Activated naive CD8-positive, alpha-beta T cell (primary cell): Measurements from ENCODE around the gene GAK.
"Not testable (repeated sequence)": the region's sequence is repeated elsewhere in the genome, so short reads cannot be mapped to it uniquely, and the experiment has no call there.

Experiments used
- H3K27ac Mint-ChIP-seq: one replicate; pipeline ENCODE4 v1.8.0; 2021; ENCODE audit warnings: mixed read lengths
- H3K27me3 Mint-ChIP-seq: one replicate; pipeline ENCODE4 v1.8.0; 2021; ENCODE audit warnings: mixed read lengths
- H3K36me3 Mint-ChIP-seq: one replicate; pipeline ENCODE4 v1.8.0; 2021; ENCODE audit warnings: mixed read lengths
- H3K4me1 Mint-ChIP-seq: one replicate; pipeline ENCODE4 v1.8.0; 2021; ENCODE audit warnings: low read depth, mixed read lengths
- H3K4me3 Mint-ChIP-seq: one replicate; pipeline ENCODE4 v1.8.0; 2021; ENCODE audit warnings: mild to moderate bottlenecking, mixed read lengths
- H3K9me3 Mint-ChIP-seq: one replicate; pipeline ENCODE4 v1.8.0; 2021; ENCODE audit warnings: low read depth, mixed read lengths

GAK gene

GRCh38 chr4:931960-932712, at the start of gene GAK, which contains the start of gene TMEM175:
GAK (minus strand) TSS chr4:932316; CDS start chr4:932187, 129 bp downstream.
TMEM175 (plus strand) TSS chr4:932460; CDS start chr4:947740, 15,280 bp downstream.
- peak within 1 kb of the TSS; percentile 98 for H3K4me3 Mint-ChIP-seq
- H3K27ac Mint-ChIP-seq: peak within 1 kb of the TSS; percentile 98
- peaks cover 3% of the 10 kb centered on the region for H3K36me3 Mint-ChIP-seq
- no peaks in the 10 kb centered on the region for H3K27me3 Mint-ChIP-seq
- H3K9me3 Mint-ChIP-seq: no peaks in the 10 kb centered on the region
- H3K4me1 Mint-ChIP-seq: peaks cover 47% of the 10 kb centered on the region

- Mint-ChIP-seq H3K4me1 (peaks cover under 1% of the 10 kb centered on the region), H3K9me3 (no peaks in the 10 kb centered on the region), H3K36me3 (no peaks in the 10 kb centered on the region), H3K27me3 (no peaks in the 10 kb centered on the region), H3K4me3 (no peak overlapping the region), H3K27ac (no peak overlapping the region)
Observed at GRCh38 chr4:978957-979701, 47.0 kb upstream of the GAK start.

GRCh38 chr4:976016-976415, 43.9 kb upstream of the GAK start:
- H3K27ac Mint-ChIP-seq, H3K4me3 Mint-ChIP-seq, H3K36me3 Mint-ChIP-seq, H3K9me3 Mint-ChIP-seq, H3K4me1 Mint-ChIP-seq, H3K27me3 Mint-ChIP-seq: not testable (repeated sequence)

GRCh38 chr4:974668-975067, 42.6 kb upstream of the GAK start:
- Mint-ChIP-seq H3K27me3 (no peaks in the 10 kb centered on the region), H3K36me3 (no peaks in the 10 kb centered on the region), H3K27ac (no peak overlapping the region), H3K4me1 (peaks cover 11% of the 10 kb centered on the region), H3K4me3 (no peak overlapping the region), H3K9me3 (no peaks in the 10 kb centered on the region)

GRCh38 chr4:973431-974397, 41.6 kb upstream of the GAK start, which contains the start of gene DGKQ:
DGKQ (minus strand) TSS chr4:973569; CDS start chr4:973482, 87 bp downstream.
- H3K4me3 Mint-ChIP-seq: peak within 1 kb of the TSS; percentile 44
- H3K27me3 Mint-ChIP-seq: no peaks in the 10 kb centered on the region
- H3K36me3 Mint-ChIP-seq: no peaks in the 10 kb centered on the region
- no peaks in the 10 kb centered on the region for H3K9me3 Mint-ChIP-seq
- H3K27ac Mint-ChIP-seq: no peak within 1 kb of the TSS
- H3K4me1 Mint-ChIP-seq: peaks cover 11% of the 10 kb centered on the region

GRCh38 chr4:972651-973424, 40.7 kb upstream of the GAK start:
- H3K27me3 Mint-ChIP-seq: no peaks in the 10 kb centered on the region
- H3K4me3 Mint-ChIP-seq: peak overlapping the region; percentile 38
- no peaks in the 10 kb centered on the region for H3K36me3 Mint-ChIP-seq
- no peaks in the 10 kb centered on the region for H3K9me3 Mint-ChIP-seq
- H3K4me1 Mint-ChIP-seq: peaks cover 11% of the 10 kb centered on the region
- no peak overlapping the region for H3K27ac Mint-ChIP-seq

- H3K4me1 Mint-ChIP-seq: peaks cover 11% of the 10 kb centered on the region
- H3K4me3 Mint-ChIP-seq: peak overlapping the region; percentile 47
- no peaks in the 10 kb centered on the region for H3K36me3 Mint-ChIP-seq
- no peak overlapping the region for H3K27ac Mint-ChIP-seq
- H3K9me3 Mint-ChIP-seq: no peaks in the 10 kb centered on the region
- H3K27me3 Mint-ChIP-seq: no peaks in the 10 kb centered on the region
Observed at GRCh38 chr4:971666-972500, 39.8 kb upstream of the GAK start.

GRCh38 chr4:970854-971520, 38.9 kb upstream of the GAK start:
- H3K36me3 Mint-ChIP-seq: no peaks in the 10 kb centered on the region
- peak overlapping the region; percentile 27 for H3K4me3 Mint-ChIP-seq
- no peaks in the 10 kb centered on the region for H3K27me3 Mint-ChIP-seq
- H3K27ac Mint-ChIP-seq: no peak overlapping the region
- H3K4me1 Mint-ChIP-seq: peaks cover 11% of the 10 kb centered on the region
- no peaks in the 10 kb centered on the region for H3K9me3 Mint-ChIP-seq

- Mint-ChIP-seq H3K27me3 (no peaks in the 10 kb centered on the region), H3K4me1 (peaks cover 11% of the 10 kb centered on the region), H3K9me3 (no peaks in the 10 kb centered on the region), H3K27ac (no peak overlapping the region), H3K4me3 (peak overlapping the region; percentile 27), H3K36me3 (no peaks in the 10 kb centered on the region)
Observed at GRCh38 chr4:970046-970745, 38.1 kb upstream of the GAK start.

GRCh38 chr4:968621-969394, 36.7 kb upstream of the GAK start:
- Mint-ChIP-seq H3K27ac (no peak overlapping the region), H3K4me3 (no peak overlapping the region), H3K9me3 (no peaks in the 10 kb centered on the region), H3K36me3 (no peaks in the 10 kb centered on the region), H3K27me3 (no peaks in the 10 kb centered on the region), H3K4me1 (peaks cover 11% of the 10 kb centered on the region)

GRCh38 chr4:968221-968620, 36.1 kb upstream of the GAK start:
- no peak overlapping the region for H3K4me3 Mint-ChIP-seq
- no peaks in the 10 kb centered on the region for H3K36me3 Mint-ChIP-seq
- H3K4me1 Mint-ChIP-seq: peaks cover 11% of the 10 kb centered on the region
- H3K9me3 Mint-ChIP-seq: no peaks in the 10 kb centered on the region
- no peaks in the 10 kb centered on the region for H3K27me3 Mint-ChIP-seq
- H3K27ac Mint-ChIP-seq: no peak overlapping the region
